ENCODE measurements around the gene KCNF1.

Gene KCNF1, protein sequence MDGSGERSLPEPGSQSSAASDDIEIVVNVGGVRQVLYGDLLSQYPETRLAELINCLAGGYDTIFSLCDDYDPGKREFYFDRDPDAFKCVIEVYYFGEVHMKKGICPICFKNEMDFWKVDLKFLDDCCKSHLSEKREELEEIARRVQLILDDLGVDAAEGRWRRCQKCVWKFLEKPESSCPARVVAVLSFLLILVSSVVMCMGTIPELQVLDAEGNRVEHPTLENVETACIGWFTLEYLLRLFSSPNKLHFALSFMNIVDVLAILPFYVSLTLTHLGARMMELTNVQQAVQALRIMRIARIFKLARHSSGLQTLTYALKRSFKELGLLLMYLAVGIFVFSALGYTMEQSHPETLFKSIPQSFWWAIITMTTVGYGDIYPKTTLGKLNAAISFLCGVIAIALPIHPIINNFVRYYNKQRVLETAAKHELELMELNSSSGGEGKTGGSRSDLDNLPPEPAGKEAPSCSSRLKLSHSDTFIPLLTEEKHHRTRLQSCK

GRCh38 chr2:10911291-10912075, at the start of gene KCNF1:
Gene KCNF1, plus strand, starts transcription at chr2:10911934. Its CDS starts 493 bp downstream, at chr2:10912427.
- DNase-seq (ENCODE audit: low read depth), result no peak

DNA sequence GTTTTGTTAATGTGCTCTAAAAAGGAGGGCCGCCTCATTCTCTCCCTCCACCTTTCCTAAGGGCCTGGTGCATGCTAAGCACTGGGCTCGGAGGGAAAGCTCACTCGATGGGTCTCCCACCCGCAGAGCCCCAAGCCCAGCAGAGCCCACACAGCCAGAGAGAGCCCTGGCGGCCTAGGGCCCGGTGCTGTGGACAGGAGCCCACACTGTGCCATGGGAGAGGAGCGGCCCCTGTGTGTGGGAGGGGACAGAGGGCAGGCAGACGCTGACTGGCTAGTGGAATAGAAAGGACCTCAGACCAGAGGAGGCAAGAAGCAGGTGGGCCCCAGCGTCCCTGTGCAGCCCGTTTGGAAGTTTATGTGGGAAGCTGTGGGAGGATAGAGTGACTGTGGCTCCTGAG, 49.4 kb upstream of the KCNF1 start:
- DNase-seq (ENCODE audit: low read depth), result no peak

DNA sequence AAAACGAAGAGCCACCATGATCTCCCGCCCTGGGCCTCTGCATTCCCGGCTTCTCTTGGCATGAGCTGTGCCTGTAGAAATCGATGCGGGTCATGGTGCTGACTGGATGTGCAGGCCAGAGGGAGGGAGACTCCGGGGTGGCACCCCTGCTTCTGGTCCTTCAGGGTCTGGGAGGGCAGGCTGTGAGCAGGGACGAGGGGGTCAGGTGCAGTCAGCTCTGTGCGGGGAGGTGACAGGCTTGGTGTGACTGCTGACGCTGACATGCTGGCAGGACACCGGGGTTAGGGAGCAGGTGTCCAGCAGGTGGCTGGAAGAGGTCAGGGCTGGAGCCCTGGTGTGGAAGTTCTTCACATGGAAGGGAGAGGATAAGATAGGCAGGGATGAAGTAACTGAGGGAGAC, 48.7 kb upstream of the KCNF1 start:
- DNase-seq (ENCODE audit: low read depth), result no peak

DNA sequence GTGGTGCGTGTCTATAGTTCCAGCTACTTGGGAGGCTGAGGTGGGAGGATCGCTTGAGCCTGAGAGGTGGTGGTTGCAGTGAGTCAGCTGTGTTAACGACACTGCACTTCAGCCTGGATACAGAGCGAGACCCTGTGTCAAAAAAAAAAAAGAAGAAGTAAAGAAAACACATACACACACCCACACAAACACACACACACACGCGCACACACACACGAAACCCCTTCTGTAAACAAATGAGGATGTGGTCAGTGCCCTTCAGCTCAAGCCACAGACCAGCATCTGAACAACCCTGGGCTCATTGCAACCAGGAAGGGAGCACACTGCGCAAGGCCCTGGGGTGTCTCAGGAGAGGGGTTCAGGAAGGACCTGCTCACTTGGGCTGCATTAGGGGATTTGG, 47.9 kb upstream of the KCNF1 start:
- DNase-seq (ENCODE audit: low read depth), result no peak

- DNase-seq (ENCODE audit: low read depth), result no peak
Measured at GRCh38 chr2:10864251-10864650, 47.5 kb upstream of the KCNF1 start.

DNA sequence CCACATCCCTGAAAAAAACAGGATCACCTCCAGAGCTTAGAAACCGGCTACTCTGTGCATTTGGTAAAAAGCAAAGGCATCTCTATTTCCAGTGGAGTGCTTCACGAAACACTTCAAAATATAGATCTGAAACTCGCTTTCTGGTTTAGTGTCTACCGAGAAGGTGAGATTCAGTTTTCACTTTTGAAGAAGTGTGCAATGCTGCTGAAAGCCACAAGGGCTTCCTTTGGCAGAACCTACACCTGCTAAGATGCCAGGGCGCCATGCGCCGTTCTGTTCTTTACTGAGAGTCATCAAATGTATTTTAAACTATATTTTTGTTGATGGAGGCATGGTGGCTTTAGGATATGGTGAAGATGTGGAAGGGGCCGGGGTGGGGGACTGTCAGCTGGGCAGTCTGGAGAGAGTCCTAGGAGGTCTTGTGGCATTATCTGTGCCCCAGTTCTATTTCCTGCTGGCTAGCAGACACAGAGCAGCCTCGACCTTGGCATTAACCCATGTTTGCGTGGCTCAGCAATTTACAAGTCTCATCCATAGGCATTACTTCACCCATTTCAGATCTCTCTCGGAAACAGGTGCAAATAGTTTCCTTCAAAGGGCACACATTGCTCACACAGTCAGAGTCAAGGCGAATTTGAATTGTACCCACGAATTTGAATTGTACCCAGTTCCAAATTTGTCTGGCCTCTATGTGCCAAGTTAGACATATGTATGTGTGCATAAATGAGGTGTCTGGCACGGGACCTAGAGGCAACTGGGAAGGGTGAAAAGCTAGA, 46.7 kb upstream of the KCNF1 start:
- peak; percentile 7 for DNase-seq (ENCODE audit: low read depth)

DNA sequence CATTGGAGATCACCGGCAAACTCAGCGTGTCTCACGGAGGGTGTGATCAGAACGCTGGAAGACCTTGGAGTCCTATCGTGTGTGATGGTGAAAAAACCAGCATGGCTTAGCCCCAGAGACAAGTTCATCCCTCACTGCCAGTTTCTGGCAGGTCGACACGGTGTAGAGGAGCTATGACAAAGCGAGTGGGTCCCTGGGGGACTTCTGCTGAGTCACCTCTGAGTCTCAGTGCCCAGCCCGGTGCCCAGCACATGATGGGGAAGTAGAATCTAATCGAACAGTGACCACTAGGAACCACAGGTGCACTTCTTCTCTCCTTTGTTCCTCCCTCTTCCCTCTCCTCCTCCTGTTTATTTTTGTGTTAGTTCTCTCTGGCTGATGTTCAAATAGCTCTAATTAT, 45.9 kb upstream of the KCNF1 start:
- DNase-seq (ENCODE audit: low read depth), result no peak

DNA sequence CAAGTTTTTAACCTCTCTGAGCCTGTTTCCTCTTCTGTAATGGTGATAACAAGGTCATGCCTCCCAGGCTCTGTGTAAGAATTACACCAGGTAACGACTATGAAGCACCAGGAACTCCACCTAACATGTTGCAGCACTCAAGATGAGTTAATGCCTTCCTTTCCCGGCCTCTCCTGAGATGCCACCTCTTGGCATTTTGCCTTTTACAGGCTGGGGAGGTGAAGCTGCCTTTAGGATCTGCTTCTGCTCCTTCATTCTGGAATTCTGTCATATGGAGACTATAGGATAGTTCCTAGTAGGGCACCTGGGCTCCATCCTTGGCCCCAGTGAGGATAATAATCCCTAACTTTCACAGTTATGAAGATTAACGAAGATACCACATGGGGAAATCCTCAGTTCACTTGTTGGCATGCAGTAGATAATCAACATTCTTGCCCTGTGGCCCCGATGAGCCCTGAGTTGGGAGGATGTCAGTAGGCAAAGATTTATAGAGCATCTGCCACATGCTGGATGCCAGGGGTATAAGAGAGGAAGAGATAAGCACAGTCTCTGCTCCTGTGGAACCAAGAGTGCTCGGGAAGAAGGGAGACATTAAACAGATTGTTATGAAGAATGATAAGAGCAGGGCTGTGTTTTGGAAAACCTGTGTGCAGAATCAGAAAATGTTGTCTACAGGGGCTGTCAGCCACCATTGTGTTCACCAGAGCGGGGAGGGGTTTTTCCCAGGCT, 43.9 kb upstream of the KCNF1 start:
- no peak for DNase-seq (ENCODE audit: low read depth)

DNA sequence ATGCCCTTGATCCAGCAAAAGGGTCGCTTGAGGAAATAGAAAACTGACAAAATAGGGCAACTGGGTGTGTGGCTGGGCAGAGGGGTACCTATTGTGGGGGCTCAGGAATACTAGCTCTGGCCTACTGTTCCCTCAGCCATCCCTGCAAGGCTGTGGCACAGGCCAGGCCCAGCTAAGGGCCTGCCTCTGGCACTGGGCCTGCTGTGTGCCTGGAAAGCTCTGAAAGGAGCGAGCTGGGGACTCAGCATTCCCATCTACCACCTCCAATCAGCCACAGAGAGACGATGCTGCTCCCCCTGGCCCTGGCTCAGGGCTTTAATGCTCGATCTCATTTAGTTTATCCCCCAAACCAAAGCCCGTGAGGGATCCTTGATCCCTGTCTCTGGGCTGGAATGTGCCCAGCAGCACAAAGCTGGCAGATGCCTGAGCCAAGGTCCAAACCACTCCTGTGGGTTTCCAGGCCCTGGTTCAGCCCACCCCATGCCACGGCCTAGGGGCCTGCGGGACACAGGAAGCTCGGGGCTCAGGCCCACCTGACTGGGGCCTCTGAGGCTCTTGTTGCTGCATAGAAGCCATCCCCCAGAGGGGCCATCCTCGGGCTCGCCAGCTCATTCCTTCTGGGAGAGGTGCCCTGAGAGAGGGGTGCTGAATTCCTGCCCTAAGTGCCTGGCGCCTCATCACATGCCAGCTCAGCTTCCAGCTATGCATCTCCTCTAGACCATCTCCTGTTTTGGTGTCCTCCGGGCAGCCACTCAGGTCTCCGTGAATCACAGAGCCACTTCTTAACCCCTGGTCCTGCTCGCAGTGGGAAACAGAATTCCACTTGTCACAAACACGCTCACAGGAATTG, 43.0 kb upstream of the KCNF1 start:
- no peak for DNase-seq (ENCODE audit: low read depth)

GRCh38 chr2:10871978-10872377, 39.8 kb upstream of the KCNF1 start:
- DNase-seq (ENCODE audit: low read depth), result no peak

GRCh38 chr2:10873171-10873570, 38.6 kb upstream of the KCNF1 start:
- DNase-seq (ENCODE audit: low read depth), result no peak

DNA sequence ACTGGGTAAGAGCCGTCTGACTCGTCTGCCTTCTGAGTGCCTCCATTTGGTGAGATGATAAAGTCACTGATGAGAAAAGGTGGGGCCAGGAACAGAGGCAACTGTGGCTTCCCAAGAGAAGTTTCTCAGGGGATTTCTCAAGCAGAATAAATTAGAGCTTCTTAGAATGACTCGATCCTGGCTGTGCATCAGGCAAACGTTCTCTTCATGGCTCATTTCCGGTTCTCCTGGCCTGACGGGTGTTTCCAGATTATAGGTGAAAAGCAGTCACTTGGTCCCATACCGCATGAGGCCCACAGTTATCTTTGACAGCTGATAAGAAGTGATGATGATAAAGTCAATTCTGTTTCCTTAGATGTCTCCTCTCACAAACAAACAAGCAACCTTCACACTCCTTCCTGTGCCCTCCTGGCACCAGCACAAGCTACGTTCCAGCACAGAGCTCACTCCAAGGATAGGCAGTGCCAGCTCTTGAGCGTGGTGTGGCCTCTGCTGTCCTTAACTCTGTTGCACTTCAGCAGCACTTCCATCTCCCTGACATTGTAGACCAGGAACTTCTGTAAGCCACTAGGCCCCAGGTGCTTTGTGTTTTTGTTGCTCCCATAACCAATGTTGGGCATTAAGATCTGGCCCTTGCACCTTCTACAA, 37.8 kb upstream of the KCNF1 start:
- DNase-seq (ENCODE audit: low read depth), result no peak

DNA sequence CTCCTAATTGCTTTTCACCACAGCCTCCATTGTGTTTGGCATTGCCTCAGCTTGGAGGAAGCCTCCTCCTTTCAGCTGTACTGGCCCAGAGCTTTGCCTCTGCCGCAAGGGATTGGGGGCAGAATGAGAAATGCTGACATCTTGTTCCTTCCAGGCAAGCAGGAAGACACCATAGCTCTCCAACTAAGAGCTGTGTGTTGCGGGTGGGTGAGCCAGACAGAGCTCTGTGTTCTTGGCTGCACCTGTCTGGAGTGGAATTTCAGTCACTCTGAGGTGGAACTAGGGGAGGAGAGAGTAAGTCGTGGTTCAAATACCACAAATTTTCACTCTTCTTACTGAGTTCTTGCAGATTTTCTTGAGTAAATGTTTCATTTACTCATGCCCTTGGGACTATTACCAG, 36.6 kb upstream of the KCNF1 start:
- no peak for DNase-seq (ENCODE audit: low read depth)

GRCh38 chr2:10876394-10876793, 35.3 kb upstream of the KCNF1 start:
- no peak for DNase-seq (ENCODE audit: low read depth)

GRCh38 chr2:10876963-10877362, 34.8 kb upstream of the KCNF1 start:
- no peak for DNase-seq (ENCODE audit: low read depth)

GRCh38 chr2:10877651-10878111, 34.1 kb upstream of the KCNF1 start:
- DNase-seq (ENCODE audit: low read depth), result no peak

GRCh38 chr2:10878268-10878915, 33.3 kb upstream of the KCNF1 start:
- DNase-seq (ENCODE audit: low read depth), result no peak

DNA sequence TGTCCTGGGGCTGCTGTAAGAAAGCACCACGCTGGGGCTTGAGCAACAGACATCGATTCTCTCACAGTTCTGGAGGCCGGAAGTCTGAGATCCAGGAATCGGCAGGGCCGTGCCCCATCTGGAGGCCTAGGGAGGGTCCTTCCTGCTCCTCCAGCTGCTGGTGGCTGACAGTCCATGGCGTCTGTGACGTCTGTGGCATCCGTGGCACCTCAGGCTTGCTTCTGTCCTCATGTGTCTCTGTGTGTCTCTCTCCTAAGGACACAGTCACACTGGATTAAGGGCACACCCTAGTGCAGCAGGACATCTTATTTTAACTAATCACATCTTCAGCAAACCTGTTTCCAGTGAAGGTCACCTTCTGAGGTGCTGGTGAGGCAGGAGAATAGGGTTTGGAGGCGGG, 32.6 kb upstream of the KCNF1 start:
- DNase-seq (ENCODE audit: low read depth), result no peak

Measured in stimulated activated CD8-positive, alpha-beta memory T cell treated with anti-CD3 and anti-CD28 coated beads, Interleukin-15, amount 100 ng/mL, for 1 hour (primary cell).